ENCODE data around the gene SPIB.

The SPIB gene

DNA sequence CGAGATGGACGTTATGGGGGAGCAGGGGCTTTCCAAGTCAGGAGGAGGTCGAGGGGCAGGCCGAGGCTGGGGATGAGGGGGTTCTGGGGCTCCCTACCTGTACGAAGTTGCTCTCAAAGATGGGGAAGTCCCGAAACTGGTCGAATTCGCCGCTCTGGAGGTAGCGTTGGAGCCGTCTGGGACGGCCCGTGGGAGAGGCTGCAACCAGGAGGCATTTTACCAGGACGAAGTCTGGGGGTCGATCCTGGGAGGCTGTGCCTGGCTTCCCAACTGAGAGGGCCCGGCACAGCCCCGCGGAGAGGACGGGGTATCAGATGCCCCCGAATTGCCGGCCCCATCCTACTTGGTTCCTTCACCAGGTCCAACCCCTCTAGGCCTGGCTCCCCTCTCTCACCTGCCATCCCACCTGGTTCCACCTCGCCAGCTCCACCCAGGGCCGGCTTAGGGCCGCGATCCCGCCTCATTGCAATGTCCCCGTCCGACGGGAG is 57.0 kb downstream of the SPIB start:
- DNase-seq = no peak

DNA sequence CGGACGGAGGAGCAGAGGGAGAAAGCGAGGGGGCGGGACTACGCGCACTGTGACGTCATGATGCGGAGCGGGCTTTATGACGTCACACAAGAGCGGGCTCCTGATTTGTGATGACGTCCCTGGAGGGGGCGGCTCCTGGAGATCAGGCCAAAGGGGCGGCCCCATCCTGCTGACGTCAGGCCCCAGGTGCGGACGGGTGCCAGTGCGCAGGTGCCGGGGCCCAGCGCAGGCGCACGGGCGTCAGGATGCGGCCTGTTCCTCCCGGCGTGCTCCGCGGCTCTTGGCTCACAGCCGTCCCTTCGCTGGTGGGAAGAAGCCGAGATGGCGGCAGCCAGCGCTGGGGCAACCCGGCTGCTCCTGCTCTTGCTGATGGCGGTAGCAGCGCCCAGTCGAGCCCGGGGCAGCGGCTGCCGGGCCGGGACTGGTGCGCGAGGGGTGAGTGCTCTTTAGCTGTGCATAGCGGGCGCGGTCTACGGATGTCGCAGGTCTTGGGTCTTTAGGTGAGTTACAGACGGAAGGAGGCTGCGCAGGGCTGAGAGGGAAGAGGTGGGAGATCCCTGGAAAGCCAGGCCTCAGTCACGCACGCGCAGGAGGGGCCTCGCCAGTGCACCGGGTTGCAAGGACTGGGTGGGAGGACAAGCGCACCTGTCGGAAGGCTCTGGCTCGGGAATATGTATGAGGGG is 57.6 kb downstream of the SPIB start, which contains the start of the genes EMC10 and GARIN5A:
EMC10 (plus strand) TSS at position 284 of the 683 bp plus-strand sequence; CDS start at position 322, 38 bp downstream.
GARIN5A (minus strand) TSS at position 625 of the 683 bp plus-strand sequence; CDS start at position 165, 460 bp downstream.
- peak; percentile 96 for DNase-seq

DNA sequence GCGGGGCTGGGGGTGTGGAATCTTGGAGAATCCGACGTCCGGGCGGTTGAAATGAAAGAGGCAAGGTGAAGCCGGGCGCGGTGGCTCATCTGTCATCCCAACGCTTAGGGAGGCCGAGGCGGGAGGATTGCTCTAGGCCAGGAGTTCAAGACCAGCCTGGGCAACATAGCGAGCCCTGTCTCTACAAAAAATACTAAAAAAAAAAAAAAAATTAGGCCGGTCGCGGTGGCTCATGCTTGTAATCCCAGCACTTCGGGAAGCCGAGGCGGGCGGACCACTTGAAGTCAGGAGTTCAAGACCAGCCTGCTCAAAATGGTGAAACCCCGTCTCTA is 58.1 kb downstream of the SPIB start:
- DNase-seq = no peak

DNA sequence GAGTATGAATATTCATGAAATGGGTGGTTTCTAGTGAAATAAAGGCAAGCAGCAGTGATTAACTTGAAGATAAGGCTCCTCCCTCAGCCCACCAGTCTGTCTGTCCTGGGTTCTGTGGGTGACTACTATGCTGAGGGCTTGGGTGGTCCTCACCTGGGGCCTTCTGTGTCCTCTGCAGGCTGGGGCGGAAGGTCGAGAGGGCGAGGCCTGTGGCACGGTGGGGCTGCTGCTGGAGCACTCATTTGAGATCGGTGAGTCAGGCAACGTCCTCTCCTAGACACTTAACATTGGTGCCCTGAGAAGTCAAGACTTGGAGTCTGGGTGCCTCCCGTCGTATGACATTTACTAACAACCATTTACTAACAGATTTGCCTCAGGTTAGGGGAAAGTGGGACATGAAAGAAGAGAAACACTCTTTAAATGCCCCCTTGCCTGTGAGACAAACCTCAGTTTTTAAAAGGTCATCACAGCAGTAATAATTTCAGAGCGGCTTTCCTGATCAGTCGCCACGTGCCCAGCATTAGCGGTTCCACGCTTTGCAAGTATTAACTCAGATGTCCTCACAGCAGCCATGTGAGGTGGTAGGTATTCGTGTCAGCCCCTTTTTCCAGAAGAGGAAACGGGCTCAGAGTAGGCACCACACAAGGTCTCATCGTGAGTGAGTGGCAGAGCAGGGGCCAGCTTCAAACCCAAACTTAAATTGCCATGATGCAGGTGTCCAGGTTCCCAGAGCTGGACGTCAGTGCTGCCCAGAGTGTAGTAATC is 59.2 kb downstream of the SPIB start:
- no peak for DNase-seq

DNA sequence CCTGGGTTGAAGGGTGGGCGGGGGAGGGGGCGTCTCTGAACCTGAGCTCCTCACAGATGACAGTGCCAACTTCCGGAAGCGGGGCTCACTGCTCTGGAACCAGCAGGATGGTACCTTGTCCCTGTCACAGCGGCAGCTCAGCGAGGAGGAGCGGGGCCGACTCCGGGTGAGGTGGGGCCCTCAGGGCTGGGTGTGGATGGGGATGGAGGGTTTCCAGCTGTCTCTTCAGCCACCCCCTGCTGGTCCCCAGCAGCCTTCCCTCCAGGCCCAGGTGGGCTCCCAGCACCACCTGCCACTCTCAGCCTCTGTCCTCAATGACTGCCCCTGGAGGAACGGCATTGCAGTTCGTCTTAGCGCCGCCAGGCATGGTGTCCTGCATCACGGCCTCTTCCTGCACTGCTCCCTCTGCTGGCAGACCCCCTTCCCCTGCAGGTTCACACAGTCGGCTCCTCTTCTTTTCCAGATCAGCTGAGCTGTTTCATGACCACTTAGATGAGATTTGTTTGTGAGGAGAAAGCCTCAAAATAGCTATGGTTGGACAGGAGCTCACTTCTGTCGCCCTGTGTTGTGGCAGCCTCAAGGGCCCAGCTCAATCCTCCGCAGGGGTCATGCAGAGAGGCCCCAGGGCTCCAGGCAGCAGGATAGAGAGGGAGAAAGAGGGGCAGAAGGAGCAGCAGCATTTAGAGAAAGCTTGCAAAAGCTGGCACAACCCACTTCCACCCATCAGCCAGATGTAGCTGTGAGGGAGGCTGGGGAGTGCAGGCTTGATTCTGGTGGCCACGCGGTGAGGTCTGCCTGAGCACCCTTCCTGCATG is 60.4 kb downstream of the SPIB start:
- DNase-seq = no peak

DNA sequence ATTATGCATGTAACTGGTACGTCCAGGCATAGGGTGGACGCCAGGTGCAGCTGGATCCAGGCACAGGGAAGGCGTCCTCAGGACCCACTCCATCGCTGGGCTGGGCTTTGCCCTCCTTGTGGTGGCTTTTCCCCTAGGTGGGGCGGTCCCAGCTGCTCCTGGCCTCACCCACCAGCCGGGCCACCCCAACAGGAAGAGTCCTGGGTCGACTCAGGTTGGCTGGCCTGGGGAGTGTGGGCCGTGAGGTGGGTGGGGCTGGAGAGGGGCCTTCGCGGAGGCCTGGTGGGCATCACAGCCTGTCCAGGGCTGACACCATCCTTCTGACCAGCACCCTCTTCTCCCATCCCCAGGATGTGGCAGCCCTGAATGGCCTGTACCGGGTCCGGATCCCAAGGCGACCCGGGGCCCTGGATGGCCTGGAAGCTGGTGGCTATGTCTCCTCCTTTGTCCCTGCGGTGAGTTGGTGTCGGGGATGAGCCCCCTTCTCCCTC is 61.1 kb downstream of the SPIB start:
- DNase-seq = no peak

GRCh38 chr19:50480281-50481111 is 61.8 kb downstream of the SPIB start:
- DNase-seq = no peak
